RWPE2 (cell line): ENCODE results near the gene EDRF1.

Experiments used
- ATAC-seq: fragments of 200-7000 bp; cut with Tn5 transposase; 3 replicates; pipeline ENCODE4 v1.9.1; 2021; ENCODE audit warnings: low read depth
- DNase-seq: peaks from one replicate; pipeline ENCODE4 v3.0.0-alpha.2; 2020; ENCODE audit warnings: low spot score
- H3K27ac ChIP-seq: fragments of 450-650 bp; 2 replicates; pipeline ENCODE4 v1.5.1; 2017; ENCODE audit warnings: mild to moderate bottlenecking; ENCODE audit not compliant: poor library complexity, severe bottlenecking
- H3K27me3 ChIP-seq: fragments of 250-450 bp; sonication (Bioruptor Pico); 2 replicates; pipeline ENCODE4 v1.5.1; 2021; ENCODE audit warnings: mild to moderate bottlenecking, moderate library complexity; ENCODE audit not compliant: insufficient read depth, poor library complexity, severe bottlenecking
- H3K36me3 ChIP-seq: fragments of 250-450 bp; sonication (Bioruptor Pico); 2 replicates; pipeline ENCODE4 v1.5.1; 2020; ENCODE audit warnings: low read depth, mild to moderate bottlenecking, moderate library complexity
- H3K4me1 ChIP-seq: fragments of 250-450 bp; sonication (Bioruptor Pico); 2 replicates; pipeline ENCODE4 v1.5.1; 2021; ENCODE audit warnings: mild to moderate bottlenecking, moderate library complexity; ENCODE audit not compliant: insufficient read depth, poor library complexity, severe bottlenecking
- H3K4me3 ChIP-seq: fragments of 250-450 bp; sonication (Bioruptor Pico); 2 replicates; pipeline ENCODE4 v1.5.1; 2021; ENCODE audit warnings: mild to moderate bottlenecking, moderate library complexity; ENCODE audit not compliant: severe bottlenecking
- H3K9me3 ChIP-seq: fragments of 250-450 bp; sonication (Bioruptor Pico); 2 replicates; pipeline ENCODE4 v1.5.1; 2021; ENCODE audit warnings: mild to moderate bottlenecking, moderate library complexity; ENCODE audit not compliant: severe bottlenecking
- TF ChIP-seq, protein P1 (sequence below): fragments of 450-650 bp; IDR thresholded peaks from one replicate; pipeline ENCODE4 v1.5.1; 2017; ENCODE audit warnings: mild to moderate bottlenecking, moderate library complexity; ENCODE audit not compliant: poor library complexity, severe bottlenecking

Gene EDRF1, protein sequence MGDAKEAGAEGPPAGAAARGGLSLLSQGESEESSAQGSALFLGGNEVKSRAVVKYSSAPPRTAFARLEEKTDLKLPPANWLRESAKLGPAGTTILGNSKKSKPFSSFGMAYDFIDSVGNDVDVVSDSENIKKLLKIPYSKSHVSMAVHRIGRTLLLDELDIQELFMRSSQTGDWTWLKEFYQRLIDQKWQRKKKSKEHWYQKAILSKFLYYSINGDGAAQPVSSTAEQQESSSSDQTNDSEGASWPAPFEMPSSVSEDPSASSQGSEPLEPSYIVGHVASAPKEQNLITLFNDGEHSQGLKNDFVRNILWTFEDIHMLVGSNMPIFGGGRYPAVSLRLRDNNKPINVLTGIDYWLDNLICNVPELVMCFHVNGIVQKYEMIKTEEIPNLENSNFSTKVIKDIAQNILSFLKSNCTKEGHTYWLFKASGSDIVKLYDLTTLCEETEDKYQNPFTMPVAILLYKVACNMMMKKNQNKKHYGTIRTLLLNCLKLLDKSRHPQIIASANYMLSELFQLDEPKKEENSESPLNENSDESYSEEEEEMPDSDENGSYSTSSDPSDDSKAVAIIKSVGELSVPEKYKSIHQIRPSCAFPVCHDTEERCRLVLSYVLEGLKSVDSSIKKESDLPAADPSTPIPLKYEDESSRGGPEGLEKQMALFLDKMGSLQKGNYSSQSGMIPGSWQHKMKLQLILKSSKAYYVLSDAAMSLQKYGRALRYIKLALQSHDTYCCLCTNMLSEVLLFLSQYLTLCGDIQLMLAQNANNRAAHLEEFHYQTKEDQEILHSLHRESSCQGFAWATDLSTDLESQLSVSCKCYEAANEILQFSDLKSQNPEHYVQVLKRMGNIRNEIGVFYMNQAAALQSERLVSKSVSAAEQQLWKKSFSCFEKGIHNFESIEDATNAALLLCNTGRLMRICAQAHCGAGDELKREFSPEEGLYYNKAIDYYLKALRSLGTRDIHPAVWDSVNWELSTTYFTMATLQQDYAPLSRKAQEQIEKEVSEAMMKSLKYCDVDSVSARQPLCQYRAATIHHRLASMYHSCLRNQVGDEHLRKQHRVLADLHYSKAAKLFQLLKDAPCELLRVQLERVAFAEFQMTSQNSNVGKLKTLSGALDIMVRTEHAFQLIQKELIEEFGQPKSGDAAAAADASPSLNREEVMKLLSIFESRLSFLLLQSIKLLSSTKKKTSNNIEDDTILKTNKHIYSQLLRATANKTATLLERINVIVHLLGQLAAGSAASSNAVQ

DNA sequence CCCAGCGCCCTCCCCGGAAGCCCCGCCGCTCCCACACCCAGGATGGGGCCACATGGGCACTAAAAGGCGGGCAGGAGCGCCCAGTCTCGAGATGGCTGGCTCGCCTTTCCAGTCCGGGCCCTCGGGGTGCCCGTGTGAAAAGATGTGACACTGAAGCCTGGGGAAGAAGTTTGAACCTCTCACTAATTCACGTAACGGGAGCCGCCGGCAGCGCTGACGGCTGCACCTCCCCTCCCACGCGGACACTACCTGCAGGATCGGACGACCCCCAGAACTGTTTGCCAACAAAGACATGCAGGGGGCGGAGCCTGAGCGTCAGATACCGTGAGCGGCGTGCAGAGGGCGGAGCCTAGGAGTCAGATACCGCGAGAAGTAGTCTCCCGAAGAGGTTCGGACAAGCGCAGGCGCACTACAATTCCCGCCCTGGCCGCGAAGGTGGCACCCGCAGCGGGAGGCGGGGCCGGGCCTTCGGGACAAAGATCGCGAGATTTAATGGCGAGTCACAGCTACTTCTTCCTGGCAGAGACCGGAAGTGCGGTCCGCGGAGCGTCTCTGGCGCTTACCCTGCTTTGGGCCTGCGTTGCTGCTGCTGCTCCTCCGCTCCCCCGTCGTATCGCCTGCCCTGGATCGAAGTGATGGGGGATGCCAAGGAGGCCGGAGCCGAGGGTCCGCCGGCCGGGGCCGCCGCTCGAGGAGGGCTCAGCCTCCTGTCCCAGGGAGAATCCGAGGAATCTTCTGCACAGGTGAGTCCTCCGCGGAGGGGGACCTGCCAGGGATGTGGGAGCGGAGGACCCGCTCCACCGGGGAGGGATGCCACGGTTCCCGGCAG, at the start of gene EDRF1:
Gene EDRF1, plus strand, starts transcription at position 537 of the 829 bp plus-strand sequence. Its CDS starts 99 bp downstream, at position 636.
- TF ChIP-seq, protein P1, sequence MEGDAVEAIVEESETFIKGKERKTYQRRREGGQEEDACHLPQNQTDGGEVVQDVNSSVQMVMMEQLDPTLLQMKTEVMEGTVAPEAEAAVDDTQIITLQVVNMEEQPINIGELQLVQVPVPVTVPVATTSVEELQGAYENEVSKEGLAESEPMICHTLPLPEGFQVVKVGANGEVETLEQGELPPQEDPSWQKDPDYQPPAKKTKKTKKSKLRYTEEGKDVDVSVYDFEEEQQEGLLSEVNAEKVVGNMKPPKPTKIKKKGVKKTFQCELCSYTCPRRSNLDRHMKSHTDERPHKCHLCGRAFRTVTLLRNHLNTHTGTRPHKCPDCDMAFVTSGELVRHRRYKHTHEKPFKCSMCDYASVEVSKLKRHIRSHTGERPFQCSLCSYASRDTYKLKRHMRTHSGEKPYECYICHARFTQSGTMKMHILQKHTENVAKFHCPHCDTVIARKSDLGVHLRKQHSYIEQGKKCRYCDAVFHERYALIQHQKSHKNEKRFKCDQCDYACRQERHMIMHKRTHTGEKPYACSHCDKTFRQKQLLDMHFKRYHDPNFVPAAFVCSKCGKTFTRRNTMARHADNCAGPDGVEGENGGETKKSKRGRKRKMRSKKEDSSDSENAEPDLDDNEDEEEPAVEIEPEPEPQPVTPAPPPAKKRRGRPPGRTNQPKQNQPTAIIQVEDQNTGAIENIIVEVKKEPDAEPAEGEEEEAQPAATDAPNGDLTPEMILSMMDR = no peak
- H3K27me3 ChIP-seq = no peaks in the 10 kb centered on the region
- H3K27ac ChIP-seq = peak within 1 kb of the TSS; percentile 47
- no peaks in the 10 kb centered on the region for H3K9me3 ChIP-seq
- H3K36me3 ChIP-seq = peaks cover 36% of the 10 kb centered on the region
- peak within 1 kb of the TSS; percentile 74 for H3K4me3 ChIP-seq
- peak; percentile 98 for DNase-seq
- ATAC-seq = peak; percentile 91
- H3K4me1 ChIP-seq = no peaks in the 10 kb centered on the region

GRCh38 chr10:125672884-125673283, 46.6 kb upstream of the EDRF1 start:
- no peak for ATAC-seq
- Histone ChIP-seq H3K27me3 (no peaks in the 10 kb centered on the region), H3K4me1 (no peaks in the 10 kb centered on the region), H3K36me3 (no peaks in the 10 kb centered on the region), H3K9me3 (no peaks in the 10 kb centered on the region), H3K27ac (no peak overlapping the region), H3K4me3 (no peak overlapping the region)
- DNase-seq = no peak
- TF ChIP-seq, protein P1 = no peak

- TF ChIP-seq, protein P1 = no peak
- no peak for DNase-seq
- H3K9me3 ChIP-seq = no peaks in the 10 kb centered on the region
- no peaks in the 10 kb centered on the region for H3K4me1 ChIP-seq
- no peaks in the 10 kb centered on the region for H3K27me3 ChIP-seq
- H3K4me3 ChIP-seq = no peak overlapping the region
- no peak for ATAC-seq
- no peaks in the 10 kb centered on the region for H3K36me3 ChIP-seq
- H3K27ac ChIP-seq = no peak overlapping the region
These were observed 40.1 kb upstream of the EDRF1 start for GRCh38 chr10:125679436-125679835.

DNA sequence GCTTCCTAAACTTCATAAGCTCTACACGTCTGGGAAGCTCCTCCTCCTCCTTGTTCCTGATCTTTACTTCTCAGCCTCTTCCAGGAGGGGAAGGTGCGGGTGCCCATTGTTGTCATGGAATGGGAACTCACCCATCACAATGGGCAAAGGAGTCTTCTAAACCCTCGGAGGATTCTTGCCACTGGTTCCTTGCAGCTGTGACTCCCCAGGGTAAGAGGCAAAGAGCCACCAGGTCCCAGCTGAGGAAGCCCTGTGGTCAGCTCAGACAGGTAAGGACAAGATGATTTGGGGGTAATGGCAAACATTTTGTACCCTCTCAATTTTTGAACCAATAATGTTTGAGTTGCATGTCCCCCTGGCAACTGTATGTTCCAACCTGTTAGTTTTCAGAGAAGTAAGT, 36.4 kb upstream of the EDRF1 start, which contains the start of gene TEX36:
Gene TEX36, minus strand, starts transcription at position 101 of the 400 bp plus-strand sequence. CDS start 174 bp downstream, outside the sequence.
- Histone ChIP-seq H3K36me3 (no peaks in the 10 kb centered on the region), H3K9me3 (no peaks in the 10 kb centered on the region), H3K27ac (no peak within 1 kb of the TSS), H3K4me3 (no peak within 1 kb of the TSS), H3K27me3 (no peaks in the 10 kb centered on the region), H3K4me1 (no peaks in the 10 kb centered on the region)
- DNase-seq (no peak), ATAC-seq (no peak)
- TF ChIP-seq, protein P1 = no peak
